ENCODE results near the gene FAM184B. TPM values are rescaled to one million over a fixed set of nuclear protein-coding genes. Genes with fewer than 3 reads are reported as not detected.

FAM184B gene
- total RNA-seq, 2 donors from 2014 or later, result 0.19 to 0.94 TPM

DNA sequence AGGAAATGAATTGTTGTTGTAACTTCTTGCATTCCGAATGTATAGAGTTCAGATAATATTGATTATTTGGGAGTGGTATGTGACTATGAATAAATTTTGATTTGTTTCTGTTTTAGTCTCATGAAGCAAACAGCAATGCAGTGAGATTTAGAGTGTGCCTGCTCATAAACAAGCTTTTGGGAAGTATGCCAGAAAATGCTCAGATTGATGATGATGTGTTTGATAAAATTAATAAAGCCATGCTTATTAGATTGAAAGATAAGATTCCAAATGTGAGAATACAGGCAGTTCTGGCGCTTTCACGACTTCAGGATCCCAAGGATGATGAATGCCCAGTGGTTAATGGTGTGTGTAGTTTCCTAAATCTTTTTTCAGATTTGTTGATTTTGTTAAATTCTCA lies 31.4 kb upstream of the FAM184B start:
- TF ChIP-seq, protein P1, sequence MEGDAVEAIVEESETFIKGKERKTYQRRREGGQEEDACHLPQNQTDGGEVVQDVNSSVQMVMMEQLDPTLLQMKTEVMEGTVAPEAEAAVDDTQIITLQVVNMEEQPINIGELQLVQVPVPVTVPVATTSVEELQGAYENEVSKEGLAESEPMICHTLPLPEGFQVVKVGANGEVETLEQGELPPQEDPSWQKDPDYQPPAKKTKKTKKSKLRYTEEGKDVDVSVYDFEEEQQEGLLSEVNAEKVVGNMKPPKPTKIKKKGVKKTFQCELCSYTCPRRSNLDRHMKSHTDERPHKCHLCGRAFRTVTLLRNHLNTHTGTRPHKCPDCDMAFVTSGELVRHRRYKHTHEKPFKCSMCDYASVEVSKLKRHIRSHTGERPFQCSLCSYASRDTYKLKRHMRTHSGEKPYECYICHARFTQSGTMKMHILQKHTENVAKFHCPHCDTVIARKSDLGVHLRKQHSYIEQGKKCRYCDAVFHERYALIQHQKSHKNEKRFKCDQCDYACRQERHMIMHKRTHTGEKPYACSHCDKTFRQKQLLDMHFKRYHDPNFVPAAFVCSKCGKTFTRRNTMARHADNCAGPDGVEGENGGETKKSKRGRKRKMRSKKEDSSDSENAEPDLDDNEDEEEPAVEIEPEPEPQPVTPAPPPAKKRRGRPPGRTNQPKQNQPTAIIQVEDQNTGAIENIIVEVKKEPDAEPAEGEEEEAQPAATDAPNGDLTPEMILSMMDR (IDR thresholded peaks at IDR 0.05), result no peak
- H3K27ac ChIP-seq, result no peak overlapping the region
- no peaks in the 10 kb centered on the region for H3K36me3 ChIP-seq
- no peak overlapping the region for H3K9ac ChIP-seq (ENCODE audit: low read depth in 2 of 2, low read length in 2 of 2)
- no peak for DNase-seq
- H3K27me3 ChIP-seq, result no peaks in the 10 kb centered on the region
- intact Hi-C loops (cut with DNase I), result loop anchor here (5.0 to 10.0 kb wide), 2 partner anchors 210 to 562 kb away; partner anchors contain the start of gene LCORL
- H3K9me3 ChIP-seq, result no peaks in the 10 kb centered on the region
- H3K4me1 ChIP-seq, result peaks cover 18% of the 10 kb centered on the region
- no peak overlapping the region for H3K4me3 ChIP-seq

DNA sequence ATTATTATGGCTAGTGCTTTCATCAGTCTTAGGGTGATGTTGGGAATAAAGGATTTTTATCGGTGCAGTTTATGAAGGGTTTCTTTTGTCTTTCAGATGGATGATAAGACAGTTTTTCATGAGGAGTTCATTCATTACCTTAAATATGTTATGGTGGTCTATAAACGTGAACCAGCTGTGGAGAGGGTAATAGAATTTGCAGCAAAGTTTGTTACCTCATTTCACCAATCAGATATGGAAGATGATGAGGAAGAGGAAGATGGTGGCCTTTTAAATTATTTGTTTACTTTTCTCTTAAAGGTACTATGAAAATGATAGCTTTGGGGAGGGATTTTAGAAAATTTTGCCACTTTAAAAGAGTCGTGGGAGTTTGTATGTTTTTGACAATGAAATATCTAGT lies 30.7 kb upstream of the FAM184B start:
- Histone ChIP-seq H3K9ac (ENCODE audit: low read depth in 2 of 2, low read length in 2 of 2) (no peak overlapping the region), H3K4me1 (peaks cover 23% of the 10 kb centered on the region), H3K36me3 (no peaks in the 10 kb centered on the region), H3K9me3 (no peaks in the 10 kb centered on the region), H3K27me3 (no peaks in the 10 kb centered on the region), H3K4me3 (no peak overlapping the region), H3K27ac (no peak overlapping the region)
- TF ChIP-seq, protein P1 (IDR thresholded peaks at IDR 0.05), result no peak
- intact Hi-C loops (cut with DNase I), result loop anchor here (5.0 to 10.0 kb wide), 2 partner anchors 210 to 563 kb away; partner anchors contain the start of gene LCORL
- DNase-seq, result no peak

DNA sequence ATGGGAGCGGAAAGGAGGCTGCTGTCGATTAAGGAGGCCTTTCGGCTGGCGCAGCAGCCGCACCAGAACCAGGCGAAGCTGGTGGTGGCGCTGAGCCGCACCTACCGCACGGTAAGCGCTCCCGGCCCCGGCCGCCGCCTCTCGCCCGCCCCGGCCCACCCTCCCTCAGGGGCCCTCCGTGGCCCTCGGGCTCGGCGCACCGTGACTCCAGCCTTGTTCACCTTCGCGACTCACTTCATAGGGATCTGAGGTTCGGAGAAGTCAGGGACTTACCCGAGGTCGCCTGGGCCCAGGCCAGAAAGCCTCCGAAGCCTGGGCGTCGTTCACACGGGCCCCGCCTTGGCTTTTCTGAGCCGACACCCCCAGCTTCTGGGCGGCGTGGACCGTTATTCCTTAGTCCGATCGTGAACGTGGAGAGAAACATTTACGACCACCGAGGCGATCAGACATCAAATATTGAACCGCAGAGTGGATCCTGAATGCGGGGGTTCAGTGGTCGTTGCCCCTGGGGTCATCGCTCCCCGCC lies 29.7 kb upstream of the FAM184B start:
- Histone ChIP-seq H3K36me3 (no peaks in the 10 kb centered on the region), H3K9ac (ENCODE audit: low read depth in 2 of 2, low read length in 2 of 2) (peak overlapping the region; percentile 14 to 40), H3K9me3 (no peaks in the 10 kb centered on the region), H3K27me3 (no peaks in the 10 kb centered on the region), H3K27ac (no peak overlapping the region), H3K4me3 (peak overlapping the region; percentile 95), H3K4me1 (peaks cover 30% of the 10 kb centered on the region)
- intact Hi-C loops (cut with DNase I), result loop anchor here (5.0 to 10.0 kb wide), 2 partner anchors 211 to 564 kb away; partner anchors contain the start of gene LCORL
- DNase-seq, result peak; percentile 41
- TF ChIP-seq, protein P1 (IDR thresholded peaks at IDR 0.05), result no peak

DNA sequence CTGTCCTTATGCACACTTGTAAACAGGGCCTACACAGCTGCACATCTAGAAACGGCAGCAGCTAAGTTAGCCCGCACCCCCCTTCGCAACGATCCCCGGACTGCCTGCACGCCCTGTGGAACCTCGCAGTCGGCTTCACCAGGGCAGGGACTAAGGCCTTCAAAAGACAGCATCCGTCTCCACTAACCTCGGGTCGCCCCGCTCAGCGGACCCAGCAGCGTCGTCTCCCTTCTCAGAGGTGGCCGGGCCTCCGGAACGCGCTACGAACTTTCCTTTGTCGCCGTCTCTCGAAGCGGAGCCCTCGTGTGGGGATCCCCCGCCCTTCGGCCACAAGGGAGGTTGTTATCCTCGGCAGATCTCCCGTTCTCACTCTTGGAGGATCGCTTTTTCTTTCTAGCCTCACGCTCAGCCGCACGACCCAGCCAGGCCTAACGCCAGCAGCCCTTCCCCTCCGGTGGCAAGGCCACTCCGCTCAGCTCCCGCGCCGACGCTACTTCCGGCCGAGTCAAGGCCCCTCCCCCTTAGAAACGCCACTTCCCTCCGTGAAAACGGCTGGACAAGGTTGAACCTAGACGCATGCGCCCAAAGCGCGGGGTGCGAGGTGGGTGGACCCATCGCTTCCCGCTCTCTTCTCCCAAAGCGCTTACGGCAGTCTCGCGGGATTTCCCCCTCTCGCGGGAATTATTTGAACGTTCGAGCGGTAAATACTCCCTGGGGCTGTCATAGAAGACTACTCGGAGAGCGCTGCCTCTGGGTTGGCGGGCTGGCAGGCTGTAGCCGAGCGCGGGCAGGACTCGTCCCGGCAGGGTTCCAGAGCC lies 29.0 kb upstream of the FAM184B start, which contains the start of the genes DCAF16 and NCAPG:
Gene DCAF16, minus strand, starts transcription at position 498 of the 818 bp plus-strand sequence. CDS start 6,616 bp downstream, outside the sequence.
Gene NCAPG, plus strand, starts transcription at position 720 of the 818 bp plus-strand sequence. CDS start 99 bp downstream, outside the sequence.
- intact Hi-C loops (cut with DNase I), result loop anchor here (5.0 to 10.0 kb wide), 2 partner anchors 212 to 564 kb away; partner anchors contain the start of gene LCORL

DNA sequence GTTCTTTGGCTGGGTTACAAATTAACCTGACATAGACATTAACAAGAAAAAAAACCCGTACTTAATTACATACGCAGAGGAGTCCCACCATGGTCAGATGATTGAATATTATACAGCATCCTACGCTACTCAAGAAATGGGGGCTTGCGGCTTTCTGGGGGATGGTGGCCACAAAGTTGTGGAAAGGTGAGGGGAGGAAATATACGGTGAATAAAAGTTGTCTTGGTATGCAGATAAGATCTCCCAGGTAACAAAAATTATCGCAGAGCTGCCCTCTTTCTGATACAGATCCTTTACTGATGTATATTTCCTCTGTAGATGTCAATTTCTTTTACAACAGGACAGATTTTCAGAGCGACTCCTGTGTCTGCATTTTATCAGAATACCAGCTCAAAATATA lies 28.2 kb upstream of the FAM184B start:
- H3K36me3 ChIP-seq, result no peaks in the 10 kb centered on the region
- peaks cover 30% of the 10 kb centered on the region for H3K4me1 ChIP-seq
- H3K4me3 ChIP-seq, result peak overlapping the region; percentile 95
- no peaks in the 10 kb centered on the region for H3K9me3 ChIP-seq
- intact Hi-C loops (cut with DNase I), result loop anchor here (5.0 to 10.0 kb wide), 4 partner anchors 195 to 565 kb away; partner anchors contain the start of genes LCORL and MED28
- TF ChIP-seq, protein P1 (IDR thresholded peaks at IDR 0.05), result no peak
- H3K27ac ChIP-seq, result peak overlapping the region; percentile 92
- DNase-seq, result no peak
- no peaks in the 10 kb centered on the region for H3K27me3 ChIP-seq
- peak overlapping the region; percentile 81 to 98 for H3K9ac ChIP-seq (ENCODE audit: low read depth in 2 of 2, low read length in 2 of 2)

More for the DNA sequence above, 29.0 kb upstream of the FAM184B start, which contains the start of the genes DCAF16 and NCAPG:
- TF ChIP-seq, protein P1 (IDR thresholded peaks at IDR 0.05), result no peak
- Histone ChIP-seq H3K36me3 (no peaks in the 10 kb centered on the region), H3K27me3 (no peaks in the 10 kb centered on the region), H3K4me1 (peaks cover 30% of the 10 kb centered on the region), H3K27ac (peak within 1 kb of the TSS; percentile 92), H3K9me3 (no peaks in the 10 kb centered on the region), H3K9ac (ENCODE audit: low read depth in 2 of 2, low read length in 2 of 2) (peak within 1 kb of the TSS; percentile 81 to 98), H3K4me3 (peak within 1 kb of the TSS; percentile 95)
- peak; percentile 100 for DNase-seq
